PC-9 (cell line): ENCODE results near the gene FKBP5. TPM values are rescaled to one million over a fixed set of nuclear protein-coding genes. Genes with fewer than 3 reads are reported as not detected.

ENCODE experiments used
- BruUV-seq: library from RNA; stranded (reverse); fragments of 400-500 nt; replicated peaks from 2 replicates; lab custom pipeline; 2021; lab: Mats Ljungman, UMichigan
- CTCF ChIA-PET: fragments of 300-600 bp; sonication (Branson Sonifier 250); formaldehyde crosslinking; loops from one replicate; lab custom pipeline; 2022; ENCODE audit warnings: antibody characterized with exemption; lab: Charles Lee
- POLR2A ChIA-PET: fragments of 300-600 bp; sonication (Branson Sonifier 250); formaldehyde crosslinking; loops from one replicate; lab custom pipeline; 2022; ENCODE audit warnings: antibody characterized with exemption; ENCODE audit not compliant: unreplicated experiment; lab: Charles Lee
- DNase-seq, 2 experiments: peaks; one replicate each; pipeline versions ENCODE4 v3.0.0 to v3.0.0-alpha.2; 2015 to 2022; ENCODE audit warnings: mixed read lengths in 1 of 2
- H2AFZ ChIP-seq: fragments of 200-600 bp; sonication (generic); 2 replicates; pipeline ENCODE4 v1.8.1; 2017; ENCODE audit warnings: antibody characterized with exemption
- H3F3A ChIP-seq: fragments of 200-600 bp; sonication (generic); 2 replicates; pipeline ENCODE4 v1.8.1; 2017; ENCODE audit warnings: antibody characterized with exemption, mild to moderate bottlenecking, low read depth; ENCODE audit not compliant: insufficient read depth
- H3K27ac ChIP-seq: fragments of 200-600 bp; sonication (generic); 2 replicates; pipeline ENCODE4 v1.6.1; 2016; ENCODE audit warnings: mixed run types
- H3K27me3 ChIP-seq: fragments of 200-600 bp; sonication (generic); 2 replicates; pipeline ENCODE4 v1.6.1; 2016; ENCODE audit warnings: low read depth, mixed run types; ENCODE audit not compliant: insufficient read depth
- H3K36me3 ChIP-seq: fragments of 200-600 bp; sonication (generic); 2 replicates; pipeline ENCODE4 v1.6.1; 2016; ENCODE audit warnings: low read depth, mixed run types
- H3K4me1 ChIP-seq: fragments of 200-600 bp; sonication (generic); replicated peaks from 2 replicates; pipeline ENCODE4 v1.6.1; 2016; ENCODE audit warnings: mixed run types; ENCODE audit not compliant: insufficient read depth
- H3K4me2 ChIP-seq: fragments of 200-600 bp; sonication (generic); 2 replicates; pipeline ENCODE4 v1.6.1; 2017; ENCODE audit warnings: mixed run types
- H3K4me3 ChIP-seq: fragments of 200-600 bp; sonication (generic); 2 replicates; pipeline ENCODE4 v1.6.1; 2016; ENCODE audit warnings: mixed run types
- H3K79me2 ChIP-seq: fragments of 200-600 bp; sonication (generic); 2 replicates; pipeline ENCODE4 v1.6.1; 2017; ENCODE audit warnings: low read depth, mixed run types
- H3K9me2 ChIP-seq: fragments of 200-600 bp; sonication (generic); 2 replicates; pipeline ENCODE4 v1.8.1; 2017; ENCODE audit warnings: mild to moderate bottlenecking; ENCODE audit not compliant: insufficient read depth
- H3K9me3 ChIP-seq: fragments of 200-600 bp; sonication (generic); 2 replicates; pipeline ENCODE4 v1.8.1; 2016; ENCODE audit warnings: low read depth; ENCODE audit not compliant: insufficient read depth
- H4K20me1 ChIP-seq: fragments of 200-600 bp; sonication (generic); 2 replicates; pipeline ENCODE4 v1.8.1; 2017; ENCODE audit not compliant: insufficient read depth
- CTCF ChIP-seq: fragments of 200-600 bp; sonication (generic); conservative IDR thresholded peaks from 2 replicates; pipeline ENCODE4 v1.6.1; 2017; ENCODE audit warnings: mixed run types, antibody characterized with exemption, mild to moderate bottlenecking, moderate library complexity
- EZH2 ChIP-seq: fragments of 200-600 bp; sonication (generic); IDR thresholded peaks from 2 replicates; pipeline ENCODE4 v1.8.0; 2017; ENCODE audit warnings: antibody characterized with exemption, low read depth
- intact Hi-C: fragments of 100-400 bp; cut with micrococcal nuclease; formaldehyde crosslinking; loops from one replicate; pipeline ENCODE4 v1.10.0; 2022; ENCODE audit not compliant: unreplicated experiment
- total RNA-seq: library from RNA; stranded (reverse); gene quantifications from 2 replicates; pipeline ENCODE4 v1.2.3, GENCODE V29; 2021

Gene FKBP5
- total RNA-seq, 1 experiment from 2014 or later = 5.0 TPM

GRCh38 chr6:35642471-35643161 is 46.1 kb downstream of the FKBP5 start:
- Histone ChIP-seq H4K20me1 (no peaks in the 10 kb centered on the region), H3K4me1 (no peaks in the 10 kb centered on the region), H3F3A (no peaks in the 10 kb centered on the region), H3K9me2 (no peaks in the 10 kb centered on the region), H2AFZ (no peak overlapping the region), H3K9me3 (no peaks in the 10 kb centered on the region), H3K27me3 (no peaks in the 10 kb centered on the region), H3K36me3 (no peaks in the 10 kb centered on the region), H3K4me3 (no peak overlapping the region), H3K79me2 (no peaks in the 10 kb centered on the region), H3K4me2 (no peak overlapping the region), H3K27ac (no peak overlapping the region)
- ChIA-PET CTCF (no interaction called here), POLR2A (no interaction called here)
- no TSS peak for BruUV-seq
- no peak for TF ChIP-seq EZH2
- TF ChIP-seq CTCF = no peak
- DNase-seq = no peak
- intact Hi-C loops = no loop called here

- no peak for TF ChIP-seq EZH2
- TF ChIP-seq CTCF = no peak
Observed at GRCh38 chr6:35640017-35640664, 48.6 kb downstream of the FKBP5 start.

GRCh38 chr6:35638679-35639078 is 50.0 kb downstream of the FKBP5 start:
- Histone ChIP-seq H3F3A (no peaks in the 10 kb centered on the region), H3K9me2 (no peaks in the 10 kb centered on the region), H4K20me1 (no peaks in the 10 kb centered on the region), H3K27ac (no peak overlapping the region), H3K4me3 (no peak overlapping the region), H3K79me2 (no peaks in the 10 kb centered on the region), H3K9me3 (no peaks in the 10 kb centered on the region), H3K4me2 (no peak overlapping the region), H2AFZ (no peak overlapping the region), H3K36me3 (no peaks in the 10 kb centered on the region), H3K4me1 (no peaks in the 10 kb centered on the region), H3K27me3 (no peaks in the 10 kb centered on the region)
- intact Hi-C loops = no loop called here
- BruUV-seq = no TSS peak
- no peak for TF ChIP-seq EZH2
- no peak for TF ChIP-seq CTCF
- DNase-seq = no peak
- POLR2A ChIA-PET = no interaction called here
- CTCF ChIA-PET = no interaction called here

More at GRCh38 chr6:35640017-35640664, 48.6 kb downstream of the FKBP5 start:
- Histone ChIP-seq H3K4me1 (no peaks in the 10 kb centered on the region), H3K36me3 (no peaks in the 10 kb centered on the region), H3K79me2 (no peaks in the 10 kb centered on the region), H3K9me3 (no peaks in the 10 kb centered on the region), H2AFZ (no peak overlapping the region), H3F3A (no peaks in the 10 kb centered on the region), H3K4me3 (no peak overlapping the region), H3K9me2 (no peaks in the 10 kb centered on the region), H4K20me1 (no peaks in the 10 kb centered on the region), H3K27ac (no peak overlapping the region), H3K4me2 (no peak overlapping the region), H3K27me3 (no peaks in the 10 kb centered on the region)
- POLR2A ChIA-PET = no interaction called here
- CTCF ChIA-PET = no interaction called here
- intact Hi-C loops = no loop called here
- BruUV-seq = no TSS peak
- peak in 1 of 2 experiments; percentile 2 for DNase-seq
